H1 (cell line): ENCODE measurements around the gene SLC44A5. TPM values are rescaled to one million over a fixed set of nuclear protein-coding genes. Genes with fewer than 3 reads are reported as not detected.

ENCODE experiments used
- TCF12 ChIP-seq: IDR thresholded peaks from 2 replicates; pipeline ENCODE4 v1.6.1; 2011; ENCODE audit warnings: low read depth, mild to moderate bottlenecking, low read length
- polyA plus RNA-seq, 7 experiments: library from polyadenylated mRNA; depleted of rRNA in 3 of 7; stranded (reverse) in 5 of 7; unstranded in 2 of 7; fragments of >200 nt in 5 of 7; fragments of 200-250 nt in 2 of 7; gene quantifications; 1 replicate in 5 of 7; 2 replicates in 1 of 7; 4 replicates in 1 of 7; pipeline versions ENCODE4 v1.2.1 to v1.2.3, GENCODE V29; 2011 to 2013; ENCODE audit warnings: missing spikeins in 2 of 7, mixed read lengths in 2 of 7
- total RNA-seq: library from RNA; stranded (reverse); fragmentation: NEBNext Ultra II Directional; extraction: Animal tissue kit (Norgen Biotek cat#: 25700); gene quantifications from 2 replicates; pipeline ENCODE4 v1.2.1, GENCODE V29; 2021

The SLC44A5 gene
- total and polyA plus RNA-seq, 2 of the 8 experiments (the other 6 are each of a cell fraction or from before 2014, with no cell fraction given) = 1.8 to 3.3 TPM

- TF ChIP-seq TCF12 = no peak
Observed at GRCh38 chr1:75373542-75374159, 237.3 kb downstream of the SLC44A5 start (continued).
